Mesothelial cell of epicardium (in vitro differentiated cells): ENCODE data around the gene MAGI3. TPM values are rescaled to one million over a fixed set of nuclear protein-coding genes. Genes with fewer than 3 reads are reported as not detected.

Source experiments
- DNase-seq, 2 experiments: peaks; one replicate each; pipeline ENCODE4 v3.0.0; 2021; ENCODE audit warnings: low spot score in 2 of 2; ENCODE audit not compliant: unreplicated experiment in 2 of 2
- H3K27ac Mint-ChIP-seq: 2 replicates; pipeline ENCODE4 v1.8.0; 2021; ENCODE audit warnings: mixed read lengths
- H3K27me3 Mint-ChIP-seq: 2 replicates; pipeline ENCODE4 v1.8.0; 2021; ENCODE audit warnings: low read depth, mixed read lengths
- H3K36me3 Mint-ChIP-seq: 2 replicates; pipeline ENCODE4 v1.8.0; 2021; ENCODE audit warnings: mixed read lengths
- H3K4me1 Mint-ChIP-seq: 2 replicates; pipeline ENCODE4 v1.8.0; 2021; ENCODE audit warnings: mixed read lengths
- H3K4me3 Mint-ChIP-seq: 2 replicates; pipeline ENCODE4 v1.8.0; 2021; ENCODE audit warnings: mild to moderate bottlenecking, moderate library complexity, mixed read lengths
- H3K9me3 Mint-ChIP-seq: 2 replicates; pipeline ENCODE4 v1.8.0; 2021; ENCODE audit warnings: mixed read lengths
- CTCF ChIP-seq: fragments of 200-600 bp; sonication (generic); IDR thresholded peaks from one replicate; pipeline ENCODE4 v1.5.0; 2021; ENCODE audit warnings: antibody characterized with exemption; ENCODE audit not compliant: unreplicated experiment
- total RNA-seq: library from RNA; stranded (reverse); gene quantifications from 3 replicates; pipeline ENCODE4 v1.2.1, GENCODE V29; 2021

The MAGI3 gene
- total RNA-seq, 1 donor from 2014 or later: 28.7 TPM

- no peak overlapping the region for H3K27ac Mint-ChIP-seq
- H3K9me3 Mint-ChIP-seq: peaks cover 25% of the 10 kb centered on the region
- no peaks in the 10 kb centered on the region for H3K27me3 Mint-ChIP-seq
- TF ChIP-seq CTCF: no peak
- no peak for DNase-seq
- H3K4me1 Mint-ChIP-seq: peaks cover 3% of the 10 kb centered on the region
- no peak overlapping the region for H3K4me3 Mint-ChIP-seq
- H3K36me3 Mint-ChIP-seq: peaks cover 24% of the 10 kb centered on the region
Measured at GRCh38 chr1:113423826-113424225, 33.5 kb downstream of the MAGI3 start.

DNA sequence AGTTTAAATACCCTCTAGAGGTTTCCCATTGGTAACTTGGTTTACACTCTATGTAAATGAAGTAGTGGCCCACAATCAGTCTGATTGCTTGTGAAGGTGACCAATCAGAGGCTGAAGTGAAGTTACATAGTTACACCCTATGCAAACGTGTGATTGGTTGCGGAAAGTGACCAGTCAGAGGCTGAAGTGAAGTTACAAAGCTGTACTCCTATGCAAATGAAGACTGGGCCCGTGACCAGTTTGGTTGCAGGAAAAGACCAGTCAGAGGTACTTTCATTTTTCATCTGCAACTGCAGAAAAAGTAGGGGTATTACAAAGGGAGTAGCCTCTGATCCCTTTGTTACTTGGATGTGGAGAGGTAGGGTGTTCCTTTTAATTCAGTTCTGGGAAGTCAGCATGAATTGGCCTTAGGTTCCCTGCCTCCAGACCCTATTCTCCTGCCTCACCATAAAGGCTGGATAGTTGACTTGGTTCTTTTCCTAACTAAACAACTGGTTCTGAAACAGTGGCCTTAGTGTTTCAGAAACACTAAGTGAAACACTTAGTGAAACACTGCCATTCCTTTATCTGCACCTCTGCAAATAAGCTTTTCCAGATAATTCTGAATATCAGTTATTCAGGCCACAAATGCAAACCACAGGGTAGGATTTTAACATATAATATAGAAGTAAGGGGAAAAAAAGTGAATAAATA is 39.3 kb downstream of the MAGI3 start:
- no peak for DNase-seq
- H3K36me3 Mint-ChIP-seq: peaks cover 8% of the 10 kb centered on the region
- no peak for TF ChIP-seq CTCF

DNA sequence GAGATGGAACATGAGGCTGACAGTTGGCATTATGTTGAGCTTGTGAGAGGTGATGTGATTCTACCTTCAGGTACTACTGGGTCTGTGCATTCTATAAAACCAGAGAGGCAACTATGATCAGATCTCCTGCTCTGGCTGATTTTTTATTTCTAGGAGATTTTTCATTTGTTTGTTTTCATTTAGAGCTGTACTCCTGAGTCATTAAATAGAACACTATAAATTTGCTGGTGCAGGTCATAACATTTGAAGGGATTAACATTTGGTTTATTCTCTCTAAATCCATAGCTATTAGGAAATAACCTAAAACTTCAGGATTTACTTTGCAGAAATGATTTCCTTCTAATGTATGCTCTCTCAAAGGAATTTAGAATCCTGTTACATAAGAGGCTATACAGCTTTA is 42.9 kb downstream of the MAGI3 start:
- TF ChIP-seq CTCF: no peak
- Mint-ChIP-seq H3K9me3 (no peaks in the 10 kb centered on the region), H3K4me1 (no peaks in the 10 kb centered on the region), H3K27me3 (no peaks in the 10 kb centered on the region), H3K4me3 (no peak overlapping the region), H3K36me3 (no peaks in the 10 kb centered on the region), H3K27ac (no peak overlapping the region)
- DNase-seq: no peak

More for the DNA sequence above, 39.3 kb downstream of the MAGI3 start:
- no peaks in the 10 kb centered on the region for H3K27me3 Mint-ChIP-seq
- H3K27ac Mint-ChIP-seq: no peak overlapping the region
- no peaks in the 10 kb centered on the region for H3K4me1 Mint-ChIP-seq
- H3K4me3 Mint-ChIP-seq: no peak overlapping the region
- H3K9me3 Mint-ChIP-seq: peaks cover 11% of the 10 kb centered on the region

- Mint-ChIP-seq H3K4me3 (no peak overlapping the region), H3K27ac (no peak overlapping the region), H3K9me3 (no peaks in the 10 kb centered on the region), H3K4me1 (no peaks in the 10 kb centered on the region), H3K27me3 (no peaks in the 10 kb centered on the region), H3K36me3 (no peaks in the 10 kb centered on the region)
- no peak for DNase-seq
- TF ChIP-seq CTCF: no peak
Measured at GRCh38 chr1:113434081-113434873, 44.0 kb downstream of the MAGI3 start.

DNA sequence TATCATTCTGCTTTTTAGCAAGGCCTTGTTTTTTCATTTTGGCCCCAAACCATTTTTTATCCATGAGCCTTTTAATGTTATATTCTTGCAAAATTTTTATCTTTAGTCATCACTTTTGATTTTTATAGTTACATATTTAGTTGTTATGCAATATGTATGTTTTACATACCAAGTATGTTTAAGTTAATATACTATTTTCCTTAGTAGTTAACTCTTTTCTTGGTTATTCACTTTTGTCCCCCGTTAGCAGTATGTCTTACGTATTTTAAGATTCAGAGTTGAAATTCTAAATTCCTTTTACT is 44.5 kb downstream of the MAGI3 start:
- Mint-ChIP-seq H3K36me3 (no peaks in the 10 kb centered on the region), H3K27ac (no peak overlapping the region), H3K9me3 (no peaks in the 10 kb centered on the region), H3K4me1 (no peaks in the 10 kb centered on the region), H3K4me3 (no peak overlapping the region), H3K27me3 (no peaks in the 10 kb centered on the region)
- TF ChIP-seq CTCF: no peak
- no peak for DNase-seq
